PC-9 (cell line): ENCODE measurements around the gene LSM14A. TPM values are rescaled to one million over a fixed set of nuclear protein-coding genes. Genes with fewer than 3 reads are reported as not detected.

ENCODE experiments used
- BruUV-seq: library from RNA; stranded (reverse); fragments of 400-500 nt; replicated peaks from 2 replicates; lab custom pipeline; 2021; lab: Mats Ljungman, UMichigan
- CTCF ChIA-PET: fragments of 300-600 bp; sonication (Branson Sonifier 250); formaldehyde crosslinking; loops from one replicate; lab custom pipeline; 2022; ENCODE audit warnings: antibody characterized with exemption; lab: Charles Lee
- POLR2A ChIA-PET: fragments of 300-600 bp; sonication (Branson Sonifier 250); formaldehyde crosslinking; loops from one replicate; lab custom pipeline; 2022; ENCODE audit warnings: antibody characterized with exemption; ENCODE audit not compliant: unreplicated experiment; lab: Charles Lee
- DNase-seq, 2 experiments: peaks; one replicate each; pipeline versions ENCODE4 v3.0.0 to v3.0.0-alpha.2; 2015 to 2022; ENCODE audit warnings: mixed read lengths in 1 of 2
- H2AFZ ChIP-seq: fragments of 200-600 bp; sonication (generic); 2 replicates; pipeline ENCODE4 v1.8.1; 2017; ENCODE audit warnings: antibody characterized with exemption
- H3F3A ChIP-seq: fragments of 200-600 bp; sonication (generic); 2 replicates; pipeline ENCODE4 v1.8.1; 2017; ENCODE audit warnings: antibody characterized with exemption, mild to moderate bottlenecking, low read depth; ENCODE audit not compliant: insufficient read depth
- H3K27ac ChIP-seq: fragments of 200-600 bp; sonication (generic); 2 replicates; pipeline ENCODE4 v1.6.1; 2016; ENCODE audit warnings: mixed run types
- H3K27me3 ChIP-seq: fragments of 200-600 bp; sonication (generic); 2 replicates; pipeline ENCODE4 v1.6.1; 2016; ENCODE audit warnings: low read depth, mixed run types; ENCODE audit not compliant: insufficient read depth
- H3K36me3 ChIP-seq: fragments of 200-600 bp; sonication (generic); 2 replicates; pipeline ENCODE4 v1.6.1; 2016; ENCODE audit warnings: low read depth, mixed run types
- H3K4me1 ChIP-seq: fragments of 200-600 bp; sonication (generic); replicated peaks from 2 replicates; pipeline ENCODE4 v1.6.1; 2016; ENCODE audit warnings: mixed run types; ENCODE audit not compliant: insufficient read depth
- H3K4me2 ChIP-seq: fragments of 200-600 bp; sonication (generic); 2 replicates; pipeline ENCODE4 v1.6.1; 2017; ENCODE audit warnings: mixed run types
- H3K4me3 ChIP-seq: fragments of 200-600 bp; sonication (generic); 2 replicates; pipeline ENCODE4 v1.6.1; 2016; ENCODE audit warnings: mixed run types
- H3K79me2 ChIP-seq: fragments of 200-600 bp; sonication (generic); 2 replicates; pipeline ENCODE4 v1.6.1; 2017; ENCODE audit warnings: low read depth, mixed run types
- H3K9me2 ChIP-seq: fragments of 200-600 bp; sonication (generic); 2 replicates; pipeline ENCODE4 v1.8.1; 2017; ENCODE audit warnings: mild to moderate bottlenecking; ENCODE audit not compliant: insufficient read depth
- H3K9me3 ChIP-seq: fragments of 200-600 bp; sonication (generic); 2 replicates; pipeline ENCODE4 v1.8.1; 2016; ENCODE audit warnings: low read depth; ENCODE audit not compliant: insufficient read depth
- H4K20me1 ChIP-seq: fragments of 200-600 bp; sonication (generic); 2 replicates; pipeline ENCODE4 v1.8.1; 2017; ENCODE audit not compliant: insufficient read depth
- EZH2 ChIP-seq: fragments of 200-600 bp; sonication (generic); IDR thresholded peaks from 2 replicates; pipeline ENCODE4 v1.8.0; 2017; ENCODE audit warnings: antibody characterized with exemption, low read depth
- intact Hi-C: fragments of 100-400 bp; cut with micrococcal nuclease; formaldehyde crosslinking; loops from one replicate; pipeline ENCODE4 v1.10.0; 2022; ENCODE audit not compliant: unreplicated experiment
- total RNA-seq: library from RNA; stranded (reverse); gene quantifications from 2 replicates; pipeline ENCODE4 v1.2.3, GENCODE V29; 2021
- TF ChIP-seq, protein P1 (sequence below): fragments of 200-600 bp; sonication (generic); conservative IDR thresholded peaks from 2 replicates; pipeline ENCODE4 v1.6.1; 2017; ENCODE audit warnings: mixed run types, antibody characterized with exemption, mild to moderate bottlenecking, moderate library complexity

The LSM14A gene
- total RNA-seq, 1 experiment from 2014 or later = 169 TPM

DNA sequence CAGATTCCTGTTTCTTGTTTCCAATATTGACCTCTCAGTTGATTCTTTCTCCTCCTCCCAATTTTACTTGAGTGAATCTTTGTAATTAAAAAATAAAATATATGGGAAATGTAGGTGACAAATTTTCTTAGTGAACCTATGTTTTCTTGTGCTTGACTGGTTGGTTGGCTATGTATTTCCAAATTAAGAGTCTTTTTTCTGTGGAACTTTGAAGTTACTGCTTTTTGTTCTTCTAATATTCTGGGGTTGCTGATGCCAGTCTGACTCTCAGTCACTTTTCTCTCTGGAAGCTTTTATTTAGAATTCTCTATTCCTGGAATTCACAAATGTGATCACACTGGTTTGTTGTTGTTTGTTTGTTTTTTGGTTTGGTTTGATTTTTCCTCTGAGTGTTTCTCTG is 9.8 kb downstream of the LSM14A start:
- ChIA-PET CTCF (interaction anchor here (0.5 kb wide), 1 partner anchor 304 kb away, joined by 3 read pairs; no protein-coding TSS in a partner anchor), POLR2A (no interaction called here)
- peaks cover 18% of the 10 kb centered on the region; the same call in 1 of the 2 replicates for H3F3A ChIP-seq
- H3K36me3 ChIP-seq = 0 out of 2 replicates have a peak, but pooled peaks cover 27% of the 10 kb centered on the region
- H3K4me1 ChIP-seq = peaks cover 40% of the 10 kb centered on the region
- BruUV-seq = no TSS peak
- TF ChIP-seq, protein P1, sequence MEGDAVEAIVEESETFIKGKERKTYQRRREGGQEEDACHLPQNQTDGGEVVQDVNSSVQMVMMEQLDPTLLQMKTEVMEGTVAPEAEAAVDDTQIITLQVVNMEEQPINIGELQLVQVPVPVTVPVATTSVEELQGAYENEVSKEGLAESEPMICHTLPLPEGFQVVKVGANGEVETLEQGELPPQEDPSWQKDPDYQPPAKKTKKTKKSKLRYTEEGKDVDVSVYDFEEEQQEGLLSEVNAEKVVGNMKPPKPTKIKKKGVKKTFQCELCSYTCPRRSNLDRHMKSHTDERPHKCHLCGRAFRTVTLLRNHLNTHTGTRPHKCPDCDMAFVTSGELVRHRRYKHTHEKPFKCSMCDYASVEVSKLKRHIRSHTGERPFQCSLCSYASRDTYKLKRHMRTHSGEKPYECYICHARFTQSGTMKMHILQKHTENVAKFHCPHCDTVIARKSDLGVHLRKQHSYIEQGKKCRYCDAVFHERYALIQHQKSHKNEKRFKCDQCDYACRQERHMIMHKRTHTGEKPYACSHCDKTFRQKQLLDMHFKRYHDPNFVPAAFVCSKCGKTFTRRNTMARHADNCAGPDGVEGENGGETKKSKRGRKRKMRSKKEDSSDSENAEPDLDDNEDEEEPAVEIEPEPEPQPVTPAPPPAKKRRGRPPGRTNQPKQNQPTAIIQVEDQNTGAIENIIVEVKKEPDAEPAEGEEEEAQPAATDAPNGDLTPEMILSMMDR = no peak
- no peak for TF ChIP-seq EZH2
- no peak overlapping the region for H3K4me3 ChIP-seq
- no peak overlapping the region for H2AFZ ChIP-seq
- no peaks in the 10 kb centered on the region for H3K9me3 ChIP-seq
- H3K27me3 ChIP-seq = no peaks in the 10 kb centered on the region
- intact Hi-C loops = loop anchor here (5.0 kb wide), 1 partner anchor 305 kb away; no protein-coding TSS in a partner anchor
- H3K4me2 ChIP-seq = 0 out of 2 replicates have a peak overlapping the region, but pooled peaks have one; percentile 13
- no peaks in the 10 kb centered on the region for H3K9me2 ChIP-seq
- H3K27ac ChIP-seq = no peak overlapping the region
- H4K20me1 ChIP-seq = peaks cover 100% of the 10 kb centered on the region
- DNase-seq = no peak
- peaks cover 100% of the 10 kb centered on the region for H3K79me2 ChIP-seq

DNA sequence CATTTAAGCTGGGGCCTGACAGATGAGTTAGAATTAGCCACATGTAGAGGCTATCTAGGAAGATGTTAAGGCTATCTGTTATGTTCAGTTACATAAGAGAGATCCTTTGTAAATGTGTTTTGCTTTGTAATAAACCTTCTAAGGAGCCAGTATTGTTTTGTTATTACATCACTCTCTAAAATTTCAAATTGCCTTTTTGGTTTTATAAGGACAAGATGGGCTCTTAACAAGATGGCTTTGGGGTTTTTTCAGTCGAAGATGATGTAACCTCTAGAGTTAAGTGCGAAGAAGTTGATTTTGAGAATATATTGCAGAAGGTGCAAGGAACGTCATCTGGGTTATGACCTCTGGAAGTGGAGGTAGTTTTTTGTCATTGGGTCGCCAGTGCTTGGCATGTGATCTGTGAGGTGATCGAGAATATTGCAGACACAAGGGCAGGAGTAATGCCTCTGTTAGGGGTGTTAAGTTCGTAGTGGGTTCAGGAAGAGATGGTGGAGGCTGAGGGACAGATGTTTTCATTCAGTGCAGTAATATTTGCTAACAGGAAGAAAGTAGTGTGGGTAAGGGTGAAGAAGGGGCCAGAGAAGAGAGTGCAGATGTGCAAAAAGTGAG is 12.7 kb downstream of the LSM14A start:
- no peak overlapping the region for H3K4me3 ChIP-seq
- peaks cover 29% of the 10 kb centered on the region for H3K4me1 ChIP-seq
- DNase-seq = no peak
- H3F3A ChIP-seq = peaks cover 17% of the 10 kb centered on the region; the same call in 1 of the 2 replicates
- POLR2A ChIA-PET = no interaction called here
- BruUV-seq = no TSS peak
- TF ChIP-seq, protein P1 = no peak
- TF ChIP-seq EZH2 = no peak
- CTCF ChIA-PET = no interaction called here
- peaks cover 99% of the 10 kb centered on the region for H4K20me1 ChIP-seq
- intact Hi-C loops = loop anchor here (5.0 kb wide), 1 partner anchor 302 kb away; no protein-coding TSS in a partner anchor
- no peak overlapping the region for H3K4me2 ChIP-seq
- no peaks in the 10 kb centered on the region for H3K27me3 ChIP-seq
- no peak overlapping the region for H2AFZ ChIP-seq
- 0 out of 2 replicates have a peak, but pooled peaks cover 17% of the 10 kb centered on the region for H3K36me3 ChIP-seq
- no peaks in the 10 kb centered on the region for H3K9me2 ChIP-seq
- peaks cover 100% of the 10 kb centered on the region for H3K79me2 ChIP-seq
- no peak overlapping the region for H3K27ac ChIP-seq
- no peaks in the 10 kb centered on the region for H3K9me3 ChIP-seq

DNA sequence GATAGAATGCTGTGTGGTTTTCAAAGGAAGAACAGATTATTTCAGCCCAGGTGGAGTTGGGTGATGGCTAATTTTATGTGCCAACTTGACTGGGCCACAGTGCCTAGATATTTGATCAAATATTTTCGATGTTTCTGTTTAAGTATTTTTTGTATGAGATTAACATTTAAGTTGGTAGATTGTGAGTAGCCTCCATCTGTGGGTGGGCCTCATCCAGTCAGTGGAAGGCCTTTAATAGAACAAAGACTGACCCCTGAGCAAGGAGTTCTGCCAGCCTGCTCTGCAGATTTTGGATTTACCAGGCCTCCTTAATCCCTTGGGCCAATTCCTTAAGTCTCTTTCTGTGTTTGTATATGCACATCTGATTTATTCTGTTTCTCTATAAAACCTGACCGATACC is 13.9 kb downstream of the LSM14A start:
- DNase-seq = no peak
- no peak overlapping the region for H3K4me2 ChIP-seq
- H4K20me1 ChIP-seq = peaks cover 99% of the 10 kb centered on the region
- intact Hi-C loops = no loop called here
- H3F3A ChIP-seq = peaks cover 18% of the 10 kb centered on the region; the same call in 1 of the 2 replicates
- TF ChIP-seq EZH2 = no peak
- TF ChIP-seq, protein P1 = no peak
- no peaks in the 10 kb centered on the region for H3K9me2 ChIP-seq
- no peak overlapping the region for H3K27ac ChIP-seq
- BruUV-seq = no TSS peak
- CTCF ChIA-PET = no interaction called here
- POLR2A ChIA-PET = no interaction called here
- no peaks in the 10 kb centered on the region for H3K27me3 ChIP-seq
- peaks cover 100% of the 10 kb centered on the region for H3K79me2 ChIP-seq
- peaks cover 19% of the 10 kb centered on the region for H3K4me1 ChIP-seq
- H3K4me3 ChIP-seq = no peak overlapping the region
- H3K36me3 ChIP-seq = 0 out of 2 replicates have a peak, but pooled peaks cover 22% of the 10 kb centered on the region
- no peak overlapping the region for H2AFZ ChIP-seq
- no peaks in the 10 kb centered on the region for H3K9me3 ChIP-seq
